GM12878 (cell line): ENCODE measurements around the gene RPL18. TPM values are rescaled to one million over a fixed set of nuclear protein-coding genes. Genes with fewer than 3 reads are reported as not detected.

Experiments used
- ATAC-seq: fragments of 200-7000 bp; cut with Tn5 transposase; 3 replicates; pipeline ENCODE4 v1.9.1; 2020; ENCODE audit warnings: mild to moderate bottlenecking, moderate library complexity
- BruUV-seq: library from RNA; stranded (reverse); fragments of 400-500 nt; replicated peaks from 2 replicates; lab custom pipeline; 2021; lab: Mats Ljungman, UMichigan
- CTCF ChIA-PET: fragments of 300-600 bp; sonication (Branson Sonifier 250); formaldehyde crosslinking; extraction: SDS; loops from one replicate; lab custom pipeline; 2021; ENCODE audit warnings: inconsistent platforms; lab: Yijun Ruan, JAX
- POLR2A ChIA-PET: fragments of 350-600 bp; formaldehyde crosslinking; extraction: SDS; loops from one replicate; lab custom pipeline; 2021; ENCODE audit warnings: inconsistent platforms; lab: Charles Lee
- RAD21 ChIA-PET: fragments of 300-600 bp; sonication (Branson Sonifier 250); formaldehyde crosslinking; loops from one replicate; lab custom pipeline; 2023; ENCODE audit warnings: antibody characterized with exemption; ENCODE audit not compliant: unreplicated experiment; lab: Charles Lee
- SMC1A ChIA-PET: fragments of 300-600 bp; sonication (Branson Sonifier 250); formaldehyde crosslinking; loops from one replicate; lab custom pipeline; 2023; ENCODE audit not compliant: unreplicated experiment, uncharacterized antibody; lab: Charles Lee
- DNase-seq: peaks from one replicate; pipeline ENCODE4 v3.0.0-alpha.2; 2011; ENCODE audit warnings: low read depth, low spot score
- FAIRE-seq: peaks from 3 replicates; lab custom pipeline; 2011; peaks lifted over from hg19 to GRCh38; lab: Jason Lieb, UNC
- H2AFZ ChIP-seq: 2 replicates; pipeline ENCODE4 v1.6.0; 2011; ENCODE audit warnings: low read depth, low read length, control low read depth; ENCODE audit not compliant: control insufficient read depth
- H3K27ac ChIP-seq: 2 replicates; pipeline ENCODE4 v1.5.1; 2011; ENCODE audit warnings: control low read depth; ENCODE audit not compliant: control insufficient read depth, insufficient read depth
- H3K27me3 ChIP-seq, 2 experiments: replicated peaks in 1 of 2; 2 replicates each; pipeline versions ENCODE4 v1.6.0 to v1.6.1; 2011; ENCODE audit warnings: low read length in 1 of 2; ENCODE audit not compliant: control insufficient read depth in 2 of 2, insufficient read depth in 2 of 2
- H3K36me3 ChIP-seq, 2 experiments: 2 replicates each; pipeline ENCODE4 v1.5.1; 2011; ENCODE audit warnings: low read length in 1 of 2; ENCODE audit not compliant: control insufficient read depth in 2 of 2, insufficient read depth in 2 of 2
- H3K4me1 ChIP-seq: 2 replicates; pipeline ENCODE4 v1.6.1; 2011; ENCODE audit warnings: mild to moderate bottlenecking, low read length, moderate library complexity, mixed read lengths; ENCODE audit not compliant: control insufficient read depth, insufficient read depth
- H3K4me2 ChIP-seq: 2 replicates; pipeline ENCODE4 v1.6.0; 2011; ENCODE audit warnings: control low read depth; ENCODE audit not compliant: control insufficient read depth, insufficient read depth
- H3K4me3 ChIP-seq: fragments of 200-600 bp; sonication (generic); 2 replicates; pipeline ENCODE4 v1.5.1; 2016
- H3K79me2 ChIP-seq: 2 replicates; pipeline ENCODE4 v1.6.0; 2011; ENCODE audit warnings: low read length; ENCODE audit not compliant: control insufficient read depth, insufficient read depth
- H3K9ac ChIP-seq: 2 replicates; pipeline ENCODE4 v1.8.0; 2011; ENCODE audit warnings: low read length, control low read depth, mixed read lengths; ENCODE audit not compliant: control insufficient read depth, insufficient read depth
- H3K9me3 ChIP-seq: replicated peaks from 3 replicates; pipeline ENCODE4 v1.5.1; 2011; ENCODE audit warnings: mild to moderate bottlenecking, low read length; ENCODE audit not compliant: control insufficient read depth, insufficient read depth
- H4K20me1 ChIP-seq: 2 replicates; pipeline ENCODE4 v1.6.0; 2011; ENCODE audit not compliant: control insufficient read depth, insufficient read depth
- ASH2L ChIP-seq: fragments of 300-600, 200-600 bp; sonication (generic); IDR thresholded peaks from 2 replicates; pipeline ENCODE4 v1.6.1; 2017; ENCODE audit warnings: low read depth, mild to moderate bottlenecking, borderline replicate concordance
- CBFB ChIP-seq: IDR thresholded peaks from 2 replicates; pipeline ENCODE4 v1.6.1; 2016; ENCODE audit warnings: antibody characterized with exemption, low read depth
- DPF2 ChIP-seq: fragments of 450-650 bp; IDR thresholded peaks from 2 replicates; pipeline ENCODE4 v1.6.1; 2017; ENCODE audit warnings: mild to moderate bottlenecking
- E4F1 ChIP-seq: fragments of 450-650 bp; IDR thresholded peaks from 2 replicates; pipeline ENCODE4 v1.6.1; 2018; ENCODE audit warnings: borderline replicate concordance, mild to moderate bottlenecking; ENCODE audit not compliant: partially characterized antibody
- FOXK2 ChIP-seq: fragments of 450-650 bp; IDR thresholded peaks from 2 replicates; pipeline ENCODE4 v1.6.1; 2017; ENCODE audit warnings: mild to moderate bottlenecking, moderate library complexity
- FOXM1 ChIP-seq: IDR thresholded peaks from 2 replicates; pipeline ENCODE4 v1.6.1; 2012; ENCODE audit warnings: low read depth, mild to moderate bottlenecking, inconsistent platforms, low read length, moderate library complexity
- KDM1A ChIP-seq: fragments of 200-600 bp; sonication (generic); IDR thresholded peaks from 2 replicates; pipeline ENCODE4 v1.6.1; 2016; ENCODE audit warnings: borderline replicate concordance
- MEF2A ChIP-seq: IDR thresholded peaks from 2 replicates; pipeline ENCODE4 v1.6.1; 2011; ENCODE audit warnings: low read depth, mild to moderate bottlenecking, low read length, moderate library complexity; ENCODE audit not compliant: insufficient read depth
- NBN ChIP-seq: fragments of 450-650 bp; IDR thresholded peaks from 2 replicates; pipeline ENCODE4 v1.6.1; 2016
- NR2C1 ChIP-seq: fragments of 450-650 bp; IDR thresholded peaks from 2 replicates; pipeline ENCODE4 v1.6.1; 2017; ENCODE audit warnings: antibody characterized with exemption, mild to moderate bottlenecking, moderate library complexity
- PAX5 ChIP-seq: IDR thresholded peaks from 2 replicates; pipeline ENCODE4 v1.6.1; 2011; ENCODE audit warnings: low read depth, low read length, borderline replicate concordance
- PBX3 ChIP-seq: IDR thresholded peaks from 2 replicates; pipeline ENCODE4 v1.6.1; 2011; ENCODE audit warnings: mild to moderate bottlenecking, low read depth, low read length, moderate library complexity; ENCODE audit not compliant: insufficient replicate concordance
- POLR2AphosphoS5 ChIP-seq: IDR thresholded peaks from 2 replicates; pipeline ENCODE4 v1.6.1; 2011; ENCODE audit warnings: mild to moderate bottlenecking, low read length, inconsistent platforms
- SIN3A ChIP-seq: IDR thresholded peaks from 2 replicates; pipeline ENCODE4 v1.6.1; 2012; ENCODE audit warnings: low read depth, low read length, improper control_type of control experiment
- SMARCA5 ChIP-seq: fragments of 450-650 bp; IDR thresholded peaks from 2 replicates; pipeline ENCODE4 v1.6.1; 2017; ENCODE audit warnings: mild to moderate bottlenecking
- SREBF2 ChIP-seq: IDR thresholded peaks from 2 replicates; pipeline ENCODE4 v1.6.1; 2012; ENCODE audit warnings: mild to moderate bottlenecking, low read length
- SUPT20H ChIP-seq: IDR thresholded peaks from 2 replicates; pipeline ENCODE4 v1.6.1; 2011; ENCODE audit warnings: low read depth, mild to moderate bottlenecking, low read length, moderate library complexity, borderline replicate concordance; ENCODE audit not compliant: control insufficient read depth
- TAF1 ChIP-seq: IDR thresholded peaks from 2 replicates; pipeline ENCODE4 v1.6.1; 2011; ENCODE audit warnings: mild to moderate bottlenecking, low read depth, low read length, borderline replicate concordance
- ZZZ3 ChIP-seq: IDR thresholded peaks from 2 replicates; pipeline ENCODE4 v1.6.1; 2011; ENCODE audit warnings: low read depth; ENCODE audit not compliant: control insufficient read depth, insufficient read length
- WGBS: methylation state at CpG from one replicate; pipeline ENCODE4 v1.1.6; 2016; ENCODE audit warnings: low lambda C conversion rate; ENCODE audit not compliant: insufficient replicate concordance, insufficient coverage; ENCODE audit errors: missing lambda C conversion rate; 5-methylcytosine and 5-hydroxymethylcytosine counted together
- in situ Hi-C: fragments of 300-500 bp; cut with MboI; formaldehyde crosslinking; loops from 9 replicates; pipeline ENCODE4 v1.14.3; 2018; ENCODE audit warnings: mixed read lengths
- intact Hi-C: fragments of 100-400 bp; cut with micrococcal nuclease; formaldehyde crosslinking; loops from one replicate; pipeline ENCODE4 v1.14.2; 2022; ENCODE audit not compliant: unreplicated experiment
- polyA plus RNA-seq, 11 experiments: library from polyadenylated mRNA; depleted of rRNA in 4 of 11; unstranded in 6 of 11; stranded (reverse) in 5 of 11; fragments of >200 nt; fragmentation: Nextera tagmentation in 4 of 11; fragmentation: Illumina TruSeq in 1 of 11; extraction: Ambion mirVana in 4 of 11; extraction: Trizol in 1 of 11; gene quantifications; 1 replicate in 1 of 11; 2 replicates in 10 of 11; pipeline versions ENCODE4 v1.2.1 to v1.2.3, GENCODE V29; 2011 to 2016; ENCODE audit warnings: inconsistent platforms in 2 of 11, missing spikeins in 2 of 11, low read depth in 1 of 11
- total RNA-seq, 4 experiments: library from RNA; depleted of rRNA in 3 of 4; stranded (reverse); fragments of >200 nt in 3 of 4; fragmentation: Illumina TruSeq in 1 of 4; extraction: Trizol in 1 of 4; gene quantifications; 2 replicates each; pipeline versions ENCODE4 v1.2.1 to v1.2.3, GENCODE V29; 2013 to 2021

Gene RPL18
- total and polyA plus RNA-seq, 10 of the 15 experiments (the other 5 are each of a cell fraction or from before 2014, with no cell fraction given) = 393 to 4,267 (median 2,019) TPM

GRCh38 chr19:48624791-48625723, 6.1 kb upstream of the RPL18 start (continued):
- TF ChIP-seq PBX3 (no peak), NR2C1 (no peak), SMARCA5 (no peak), SIN3A (no peak), NBN (no peak), MEF2A (no peak)

GRCh38 chr19:48624067-48624594, 5.2 kb upstream of the RPL18 start:
- ChIA-PET CTCF (interaction anchor here (0.8 to 2.3 kb wide), 3 partner anchors 10 to 40 kb away, joined by 3 to 9 read pairs (median 3); partner anchors contain the start of gene CA11), POLR2A (interaction anchor here (0.6 to 6.6 kb wide), 6 partner anchors 10 to 1202 kb away, joined by 3 to 62 read pairs (median 4); no protein-coding TSS in a partner anchor), SMC1A (interaction anchor here (1.5 to 3.0 kb wide), 2 partner anchors 10 to 21 kb away, joined by 3 to 22 read pairs; no protein-coding TSS in a partner anchor), RAD21 (interaction anchor here (0.7 to 1.0 kb wide), 4 partner anchors 10 to 171 kb away, joined by 3 to 10 read pairs (median 3); no protein-coding TSS in a partner anchor)
- peak; percentile 81 for DNase-seq
- H3K4me3 ChIP-seq = peak overlapping the region; percentile 72
- no peaks in the 10 kb centered on the region for H4K20me1 ChIP-seq
- peaks cover 27% of the 10 kb centered on the region for H3K79me2 ChIP-seq
- WGBS = under 1% methylated on average over 40 of the region's 40 CpGs
- H3K27me3 ChIP-seq = no peaks in the 10 kb centered on the region
- H3K4me1 ChIP-seq = peaks cover 19% of the 10 kb centered on the region
- in situ Hi-C loops = no loop called here
- H3K9me3 ChIP-seq = no peaks in the 10 kb centered on the region
- intact Hi-C loops = no loop called here
- peaks cover 2 to 3% of the 10 kb centered on the region in 2 experiments; a peak in 2 of 4 replicates for H3K36me3 ChIP-seq
- peak overlapping the region; percentile 73 for H2AFZ ChIP-seq
- peak overlapping the region; percentile 67 for H3K27ac ChIP-seq
- H3K4me2 ChIP-seq = peak overlapping the region; percentile 97
- no TSS peak for BruUV-seq
- FAIRE-seq = peak; percentile 90
- peak; percentile 91 for ATAC-seq
- peak overlapping the region; percentile 64 for H3K9ac ChIP-seq
- TF ChIP-seq FOXK2 (no peak), CBFB (no peak), ASH2L (no peak), POLR2AphosphoS5 (no peak), ZZZ3 (no peak), SUPT20H (no peak), TAF1 (peak; percentile 39; the same call in 1 of the 2 replicates), FOXM1 (no peak), MEF2A (no peak), KDM1A (no peak), E4F1 (no peak), SREBF2 (0 out of 2 replicates have a peak, but pooled peaks have one; percentile 19), DPF2 (0 out of 2 replicates have a peak, but pooled peaks have one; percentile 7), PAX5 (no peak)
